PC-3 (cell line): Measurements from ENCODE around the gene KRT6A. TPM values are rescaled to one million over a fixed set of nuclear protein-coding genes. Genes with fewer than 3 reads are reported as not detected.

Source experiments
- ATAC-seq: fragments of 200-7000 bp; cut with Tn5 transposase; 2 replicates; pipeline ENCODE4 v1.9.1; 2020; ENCODE audit warnings: mild to moderate bottlenecking, moderate library complexity
- BruUV-seq: library from RNA; stranded (reverse); fragments of 400-500 nt; replicated peaks from 2 replicates; lab custom pipeline; 2021; lab: Mats Ljungman, UMichigan
- CTCF ChIA-PET: fragments of 300-600 bp; sonication (Branson Sonifier 250); formaldehyde crosslinking; loops from one replicate; lab custom pipeline; 2022; ENCODE audit warnings: antibody characterized with exemption; lab: Charles Lee
- POLR2A ChIA-PET: fragments of 300-600 bp; sonication (Branson Sonifier 250); formaldehyde crosslinking; loops from one replicate; lab custom pipeline; 2022; ENCODE audit warnings: antibody characterized with exemption; ENCODE audit not compliant: unreplicated experiment; lab: Charles Lee
- DNase-seq: peaks from one replicate; pipeline ENCODE4 v3.0.0-alpha.2; 2015
- H2AFZ ChIP-seq: fragments of 300-600 bp; sonication (generic); 2 replicates; pipeline ENCODE4 v1.6.0; 2016; ENCODE audit warnings: antibody characterized with exemption, low read length
- H3F3A ChIP-seq: fragments of 300-600 bp; sonication (generic); one replicate; pipeline ENCODE4 v1.6.0; 2017; ENCODE audit warnings: antibody characterized with exemption, low read length, control low read depth, mild to moderate bottlenecking; ENCODE audit not compliant: unreplicated experiment
- H3K27ac ChIP-seq: fragments of 300-600 bp; sonication (generic); 2 replicates; pipeline ENCODE4 v1.5.1; 2016; ENCODE audit warnings: mild to moderate bottlenecking, low read length
- H3K27me3 ChIP-seq: fragments of 300-600 bp; sonication (generic); 2 replicates; pipeline ENCODE4 v1.6.1; 2016; ENCODE audit warnings: low read length, mixed read lengths
- H3K36me3 ChIP-seq: fragments of 300-600 bp; sonication (generic); 2 replicates; pipeline ENCODE4 v1.6.1; 2016; ENCODE audit warnings: low read depth, mixed run types, low read length, mixed read lengths
- H3K4me1 ChIP-seq: fragments of 300-600 bp; sonication (generic); 2 replicates; pipeline ENCODE4 v1.5.1; 2016; ENCODE audit warnings: low read length; ENCODE audit not compliant: insufficient read depth
- H3K4me2 ChIP-seq: fragments of 300-600 bp; sonication (generic); 2 replicates; pipeline ENCODE4 v1.6.0; 2016; ENCODE audit warnings: low read length
- H3K4me3 ChIP-seq: fragments of 300-600 bp; sonication (generic); 2 replicates; pipeline ENCODE4 v1.5.1; 2016; ENCODE audit warnings: mild to moderate bottlenecking, low read length, mixed read lengths
- H3K79me2 ChIP-seq: fragments of 300-600 bp; sonication (generic); 2 replicates; pipeline ENCODE4 v1.6.1; 2017; ENCODE audit warnings: low read length, mixed read lengths
- H3K9ac ChIP-seq: fragments of 300-600 bp; sonication (generic); 2 replicates; pipeline ENCODE4 v1.6.0; 2016; ENCODE audit warnings: mild to moderate bottlenecking, low read length
- H3K9me2 ChIP-seq: fragments of 300-600 bp; sonication (generic); replicated peaks from 2 replicates; pipeline ENCODE4 v1.6.1; 2016; ENCODE audit warnings: mixed run types, low read length, mixed read lengths
- H3K9me3 ChIP-seq: fragments of 300-600 bp; sonication (generic); 2 replicates; pipeline ENCODE4 v1.6.1; 2016; ENCODE audit warnings: low read length, mixed read lengths
- H4K20me1 ChIP-seq: fragments of 300-600 bp; sonication (generic); 2 replicates; pipeline ENCODE4 v1.6.1; 2016; ENCODE audit warnings: low read length, mixed read lengths
- CTCF ChIP-seq: fragments of 300-600 bp; sonication (generic); conservative IDR thresholded peaks from 2 replicates; pipeline ENCODE4 v1.5.1; 2017; ENCODE audit warnings: antibody characterized with exemption, low read depth, mild to moderate bottlenecking, low read length
- EZH2 ChIP-seq: fragments of 300-600 bp; sonication (generic); IDR thresholded peaks from one replicate; pipeline ENCODE4 v1.6.1; 2017; ENCODE audit warnings: antibody characterized with exemption, mild to moderate bottlenecking, low read length; ENCODE audit not compliant: unreplicated experiment
- EZH2phosphoT487 ChIP-seq: fragments of 300-600 bp; sonication (generic); IDR thresholded peaks from 2 replicates; pipeline ENCODE4 v1.6.1; 2018; ENCODE audit warnings: mild to moderate bottlenecking, antibody characterized with exemption, low read length, borderline replicate concordance
- intact Hi-C: fragments of 100-400 bp; cut with micrococcal nuclease; formaldehyde crosslinking; loops from 2 replicates; pipeline ENCODE4 v1.9.0; 2023
- total RNA-seq: library from RNA; depleted of rRNA; stranded (reverse); fragments of >200 nt; gene quantifications from 2 replicates; pipeline ENCODE4 v1.2.3, GENCODE V29; 2014

KRT6A gene
- total RNA-seq, 1 experiment from 2014 or later, result 46.3 TPM

- no TSS peak for BruUV-seq
- no peak for TF ChIP-seq EZH2
- no peak for TF ChIP-seq EZH2phosphoT487
- TF ChIP-seq CTCF, result no peak
- H3K9me2 ChIP-seq, result no peaks in the 10 kb centered on the region
- peaks cover 35% of the 10 kb centered on the region for H3K4me1 ChIP-seq
- H3K79me2 ChIP-seq, result no peaks in the 10 kb centered on the region
- H3K9me3 ChIP-seq, result no peaks in the 10 kb centered on the region
- no peaks in the 10 kb centered on the region for H3K36me3 ChIP-seq
- ChIA-PET CTCF (no interaction called here), POLR2A (no interaction called here)
- intact Hi-C loops, result loop anchor here (10.0 kb wide), 1 partner anchor 58 kb away; no protein-coding TSS in a partner anchor
- no peak overlapping the region for H3K4me2 ChIP-seq
- no peak overlapping the region for H2AFZ ChIP-seq
- ATAC-seq, result no peak
- H3K4me3 ChIP-seq, result no peak overlapping the region
- no peak for DNase-seq
- no peak overlapping the region for H3K27ac ChIP-seq
- no peaks in the 10 kb centered on the region for H4K20me1 ChIP-seq
- H3F3A ChIP-seq, result peaks cover 12% of the 10 kb centered on the region
- H3K27me3 ChIP-seq, result no peaks in the 10 kb centered on the region
- H3K9ac ChIP-seq, result no peak overlapping the region
Observed at GRCh38 chr12:52446367-52447045, 46.6 kb downstream of the KRT6A start.

- BruUV-seq, result no TSS peak
- no peaks in the 10 kb centered on the region for H4K20me1 ChIP-seq
- H3K27me3 ChIP-seq, result no peaks in the 10 kb centered on the region
- no peaks in the 10 kb centered on the region for H3K9me2 ChIP-seq
- H3F3A ChIP-seq, result peaks cover 16% of the 10 kb centered on the region
- peaks cover 42% of the 10 kb centered on the region for H3K4me1 ChIP-seq
- no peak overlapping the region for H3K9ac ChIP-seq
- no peak overlapping the region for H3K4me2 ChIP-seq
- no peak overlapping the region for H3K27ac ChIP-seq
- H3K79me2 ChIP-seq, result no peaks in the 10 kb centered on the region
- POLR2A ChIA-PET, result no interaction called here
- no peak overlapping the region for H3K4me3 ChIP-seq
- H3K9me3 ChIP-seq, result no peaks in the 10 kb centered on the region
- ATAC-seq (no peak), DNase-seq (no peak)
- TF ChIP-seq EZH2 (no peak), EZH2phosphoT487 (no peak), CTCF (no peak)
- no peak overlapping the region for H2AFZ ChIP-seq
- no peaks in the 10 kb centered on the region for H3K36me3 ChIP-seq
- intact Hi-C loops, result loop anchor here (10.0 kb wide), 1 partner anchor 59 kb away; no protein-coding TSS in a partner anchor
- CTCF ChIA-PET, result no interaction called here
Observed at GRCh38 chr12:52445876-52446275, 47.2 kb downstream of the KRT6A start.
